Frontal cortex (tissue), 4 donors: ENCODE measurements around the gene ZBTB42. TPM values are rescaled to one million over a fixed set of nuclear protein-coding genes. Genes with fewer than 3 reads are reported as not detected.

Experiments
- DNase-seq, 2 donors: peaks; one replicate each; pipeline ENCODE4 v3.0.0; 2012; ENCODE audit warnings: low spot score in 2 of 2
- FAIRE-seq: peaks from 2 replicates; lab custom pipeline; 2012; peaks lifted over from hg19 to GRCh38; lab: Jason Lieb, UNC
- total RNA-seq: library from RNA; depleted of rRNA; stranded (reverse); fragments of >200 nt; gene quantifications from one replicate; pipeline ENCODE4 v1.2.3, GENCODE V29; 2014
- donor health status: control.
- donor health status: control.
- donor health status: control.

ZBTB42 gene
- total RNA-seq, 1 donor from 2014 or later: 0.41 TPM

GRCh38 chr14:104768437-104769323 lies 32.2 kb upstream of the ZBTB42 start:
- FAIRE-seq (no peak), DNase-seq (peak; percentile 79 to 91)

- no peak for DNase-seq
- FAIRE-seq: no peak
Measured at GRCh38 chr14:104769324-104770071, 31.4 kb upstream of the ZBTB42 start.

GRCh38 chr14:104770072-104770579 lies 30.8 kb upstream of the ZBTB42 start:
- no peak for FAIRE-seq
- no peak for DNase-seq

GRCh38 chr14:104770851-104771272 lies 30.0 kb upstream of the ZBTB42 start:
- DNase-seq (no peak), FAIRE-seq (no peak)

- FAIRE-seq (no peak), DNase-seq (no peak)
Measured at GRCh38 chr14:104771374-104771773, 29.5 kb upstream of the ZBTB42 start.

GRCh38 chr14:104771918-104772706 lies 28.8 kb upstream of the ZBTB42 start:
- no peak for DNase-seq
- no peak for FAIRE-seq

GRCh38 chr14:104772707-104773504 lies 28.0 kb upstream of the ZBTB42 start:
- DNase-seq (no peak), FAIRE-seq (no peak)

GRCh38 chr14:104773505-104774452 lies 27.1 kb upstream of the ZBTB42 start:
- FAIRE-seq (no peak), DNase-seq (no peak)

GRCh38 chr14:104774453-104775072 lies 26.3 kb upstream of the ZBTB42 start:
- DNase-seq: no peak
- no peak for FAIRE-seq

GRCh38 chr14:104775073-104775489 lies 25.8 kb upstream of the ZBTB42 start:
- DNase-seq: no peak
- no peak for FAIRE-seq

GRCh38 chr14:104776481-104776880 lies 24.4 kb upstream of the ZBTB42 start:
- FAIRE-seq: no peak

GRCh38 chr14:104776961-104777807 lies 23.7 kb upstream of the ZBTB42 start:
- DNase-seq: no peak

More at GRCh38 chr14:104776481-104776880, 24.4 kb upstream of the ZBTB42 start:
- DNase-seq: no peak

GRCh38 chr14:104777808-104778249 lies 23.1 kb upstream of the ZBTB42 start:
- DNase-seq (no peak), FAIRE-seq (no peak)

More at GRCh38 chr14:104776961-104777807, 23.7 kb upstream of the ZBTB42 start:
- no peak for FAIRE-seq

- no peak for DNase-seq
- FAIRE-seq: no peak
Measured at GRCh38 chr14:104778694-104779331, 22.1 kb upstream of the ZBTB42 start.

- FAIRE-seq (no peak), DNase-seq (no peak)
Measured at GRCh38 chr14:104779776-104780512, 21.0 kb upstream of the ZBTB42 start.
